Measurements from ENCODE around the gene PLXNA1. TPM values are rescaled to one million over a fixed set of nuclear protein-coding genes. Genes with fewer than 3 reads are reported as not detected.

Gene PLXNA1
- total RNA-seq, 3 donors from 2014 or later (not counting 1 experiment from before 2014, with no cell fraction given) = 2.5 to 4.3 (median 2.8) TPM

GRCh38 chr3:127013181-127013580 lies 30.3 kb downstream of the PLXNA1 start:
- H3K27me3 ChIP-seq (ENCODE audit: control insufficient read depth, insufficient read depth, low read length) = no peaks in the 10 kb centered on the region
- H3K9me3 Mint-ChIP-seq = no peaks in the 10 kb centered on the region
- H3K9me3 ChIP-seq (ENCODE audit: control insufficient read depth, insufficient read depth, low read length) = no peaks in the 10 kb centered on the region
- H3K4me3 Mint-ChIP-seq = no peak overlapping the region
- no peak overlapping the region for H3K27ac ChIP-seq (ENCODE audit: low read length)
- no peaks in the 10 kb centered on the region for H3K27me3 Mint-ChIP-seq (ENCODE audit: low read depth in 2 of 2)
- no peak for TF ChIP-seq CTCF (IDR thresholded peaks at IDR 0.05)
- H3K4me1 Mint-ChIP-seq = no peaks in the 10 kb centered on the region
- WGBS (ENCODE audit: insufficient coverage) = 89% methylated on average over 10 of the region's 10 CpGs
- no peaks in the 10 kb centered on the region for H3K36me3 Mint-ChIP-seq
- H3K36me3 ChIP-seq (ENCODE audit: control insufficient read depth, insufficient read depth, low read length) = no peaks in the 10 kb centered on the region
- H3K27ac Mint-ChIP-seq = no peak overlapping the region
- DNase-seq (no peak), ATAC-seq (no peak)
- intact Hi-C loops (cut with micrococcal nuclease) = no loop called here
- no peak overlapping the region for H3K4me3 ChIP-seq (ENCODE audit: low read length)
- no peaks in the 10 kb centered on the region for H3K4me1 ChIP-seq (ENCODE audit: control insufficient read depth, insufficient read depth, low read length)

GRCh38 chr3:127013758-127014535 lies 31.0 kb downstream of the PLXNA1 start:
- TF ChIP-seq CTCF (IDR thresholded peaks at IDR 0.05) = no peak

GRCh38 chr3:127014536-127015281 lies 31.8 kb downstream of the PLXNA1 start:
- H3K9me3 Mint-ChIP-seq = no peaks in the 10 kb centered on the region
- H3K36me3 Mint-ChIP-seq = no peaks in the 10 kb centered on the region
- no peaks in the 10 kb centered on the region for H3K4me1 ChIP-seq (ENCODE audit: control insufficient read depth, insufficient read depth, low read length)
- DNase-seq = no peak
- intact Hi-C loops (cut with micrococcal nuclease) = no loop called here
- H3K27ac ChIP-seq (ENCODE audit: low read length) = no peak overlapping the region
- no peaks in the 10 kb centered on the region for H3K27me3 ChIP-seq (ENCODE audit: control insufficient read depth, insufficient read depth, low read length)
- H3K27me3 Mint-ChIP-seq (ENCODE audit: low read depth in 2 of 2) = no peaks in the 10 kb centered on the region
- H3K36me3 ChIP-seq (ENCODE audit: control insufficient read depth, insufficient read depth, low read length) = no peaks in the 10 kb centered on the region
- ATAC-seq = no peak
- TF ChIP-seq CTCF (IDR thresholded peaks at IDR 0.05) = no peak
- no peak overlapping the region for H3K4me3 Mint-ChIP-seq
- no peak overlapping the region for H3K4me3 ChIP-seq (ENCODE audit: low read length)
- no peaks in the 10 kb centered on the region for H3K4me1 Mint-ChIP-seq
- 86% methylated on average over 35 of the region's 35 CpGs for WGBS (ENCODE audit: insufficient coverage)
- H3K27ac Mint-ChIP-seq = no peak overlapping the region
- no peaks in the 10 kb centered on the region for H3K9me3 ChIP-seq (ENCODE audit: control insufficient read depth, insufficient read depth, low read length)

More at GRCh38 chr3:127013758-127014535, 31.0 kb downstream of the PLXNA1 start:
- no peak for ATAC-seq
- no peaks in the 10 kb centered on the region for H3K9me3 Mint-ChIP-seq
- no peak for DNase-seq
- 82% methylated on average over 50 of the region's 50 CpGs for WGBS (ENCODE audit: insufficient coverage)
- no peaks in the 10 kb centered on the region for H3K9me3 ChIP-seq (ENCODE audit: control insufficient read depth, insufficient read depth, low read length)
- no peaks in the 10 kb centered on the region for H3K36me3 Mint-ChIP-seq
- no peaks in the 10 kb centered on the region for H3K4me1 ChIP-seq (ENCODE audit: control insufficient read depth, insufficient read depth, low read length)
- no peaks in the 10 kb centered on the region for H3K27me3 ChIP-seq (ENCODE audit: control insufficient read depth, insufficient read depth, low read length)
- H3K27ac Mint-ChIP-seq = no peak overlapping the region
- no peak overlapping the region for H3K27ac ChIP-seq (ENCODE audit: low read length)
- no peaks in the 10 kb centered on the region for H3K36me3 ChIP-seq (ENCODE audit: control insufficient read depth, insufficient read depth, low read length)
- no peak overlapping the region for H3K4me3 Mint-ChIP-seq
- no peaks in the 10 kb centered on the region for H3K27me3 Mint-ChIP-seq (ENCODE audit: low read depth in 2 of 2)
- H3K4me3 ChIP-seq (ENCODE audit: low read length) = no peak overlapping the region
- intact Hi-C loops (cut with micrococcal nuclease) = no loop called here
- H3K4me1 Mint-ChIP-seq = no peaks in the 10 kb centered on the region
